ENCODE measurements around the gene ZFAND2B.

The ZFAND2B gene

GRCh38 chr2:219210196-219210885, 3.8 kb downstream of the ZFAND2B start:
- no peak for TF ChIP-seq TAF1 (IDR thresholded peaks at IDR 0.05; ENCODE audit: borderline replicate concordance, insufficient read depth, low read length)

- TF ChIP-seq POLR2AphosphoS5 (IDR thresholded peaks at IDR 0.05; ENCODE audit: low read depth, low read length) = no peak
- no peak for TF ChIP-seq REST (IDR thresholded peaks at IDR 0.05; ENCODE audit: insufficient read depth in 1 of 2, low read depth in 2 of 2, low read length in 2 of 2)
- no peak for TF ChIP-seq TAF1 (IDR thresholded peaks at IDR 0.05; ENCODE audit: borderline replicate concordance, insufficient read depth, low read length)
- no peak for TF ChIP-seq SIN3A (IDR thresholded peaks at IDR 0.05; ENCODE audit: borderline replicate concordance, insufficient read depth, low read length)
- TF ChIP-seq FOXP2 (optimal IDR thresholded peaks at IDR 0.05; ENCODE audit: borderline replicate concordance, extremely low read depth, extremely low read length, insufficient read depth) = no peak
These were observed 4.3 kb downstream of the ZFAND2B start for GRCh38 chr2:219210886-219211362.

GRCh38 chr2:219213026-219213415, 6.4 kb downstream of the ZFAND2B start:
- TF ChIP-seq SIN3A (IDR thresholded peaks at IDR 0.05; ENCODE audit: borderline replicate concordance, insufficient read depth, low read length) (no peak), FOXP2 (optimal IDR thresholded peaks at IDR 0.05; ENCODE audit: borderline replicate concordance, extremely low read depth, extremely low read length, insufficient read depth) (no peak), POLR2AphosphoS5 (IDR thresholded peaks at IDR 0.05; ENCODE audit: low read depth, low read length) (no peak), REST (IDR thresholded peaks at IDR 0.05; ENCODE audit: insufficient read depth in 1 of 2, low read depth in 2 of 2, low read length in 2 of 2) (no peak), TAF1 (IDR thresholded peaks at IDR 0.05; ENCODE audit: borderline replicate concordance, insufficient read depth, low read length) (no peak)

GRCh38 chr2:219213486-219214071, 7.0 kb downstream of the ZFAND2B start:
- no peak for TF ChIP-seq TAF1 (IDR thresholded peaks at IDR 0.05; ENCODE audit: borderline replicate concordance, insufficient read depth, low read length)
- no peak for TF ChIP-seq SIN3A (IDR thresholded peaks at IDR 0.05; ENCODE audit: borderline replicate concordance, insufficient read depth, low read length)
- no peak for TF ChIP-seq REST (IDR thresholded peaks at IDR 0.05; ENCODE audit: insufficient read depth in 1 of 2, low read depth in 2 of 2, low read length in 2 of 2)
- no peak for TF ChIP-seq FOXP2 (optimal IDR thresholded peaks at IDR 0.05; ENCODE audit: borderline replicate concordance, extremely low read depth, extremely low read length, insufficient read depth)
- no peak for TF ChIP-seq POLR2AphosphoS5 (IDR thresholded peaks at IDR 0.05; ENCODE audit: low read depth, low read length)

- no peak for TF ChIP-seq TAF1 (IDR thresholded peaks at IDR 0.05; ENCODE audit: borderline replicate concordance, insufficient read depth, low read length)
- no peak for TF ChIP-seq POLR2AphosphoS5 (IDR thresholded peaks at IDR 0.05; ENCODE audit: low read depth, low read length)
- TF ChIP-seq SIN3A (IDR thresholded peaks at IDR 0.05; ENCODE audit: borderline replicate concordance, insufficient read depth, low read length) = no peak
- TF ChIP-seq FOXP2 (optimal IDR thresholded peaks at IDR 0.05; ENCODE audit: borderline replicate concordance, extremely low read depth, extremely low read length, insufficient read depth) = no peak
- no peak for TF ChIP-seq REST (IDR thresholded peaks at IDR 0.05; ENCODE audit: insufficient read depth in 1 of 2, low read depth in 2 of 2, low read length in 2 of 2)
These were observed 7.6 kb downstream of the ZFAND2B start for GRCh38 chr2:219214141-219214540.
